Effector memory CD4-positive, alpha-beta T cell (primary cell): ENCODE measurements around the gene PCDHGA9.
"Not testable (repeated sequence)": the region's sequence is repeated elsewhere in the genome, so short reads cannot be mapped to it uniquely, and the experiment has no call there.

Experiments used
- DNase-seq, 3 donors: peaks; one replicate each; pipeline ENCODE4 v3.0.0-alpha.2; 2020
- H3K27ac ChIP-seq: 2 replicates; pipeline ENCODE4 v1.7.0; 2013; ENCODE audit warnings: mild to moderate bottlenecking, low read length, moderate library complexity; ENCODE audit not compliant: insufficient read depth, poor library complexity, severe bottlenecking
- H3K27me3 ChIP-seq: replicated peaks from 2 replicates; pipeline ENCODE4 v1.7.0; 2013; ENCODE audit warnings: mild to moderate bottlenecking, low read length; ENCODE audit not compliant: insufficient read depth, control insufficient read depth, poor library complexity, severe bottlenecking
- H3K36me3 ChIP-seq: 2 replicates; pipeline ENCODE4 v1.7.0; 2013; ENCODE audit warnings: mild to moderate bottlenecking, low read length, moderate library complexity; ENCODE audit not compliant: control insufficient read depth, insufficient read depth
- H3K4me1 ChIP-seq: 2 replicates; pipeline ENCODE4 v1.7.0; 2013; ENCODE audit warnings: low read length, mild to moderate bottlenecking; ENCODE audit not compliant: control insufficient read depth, insufficient read depth, poor library complexity, severe bottlenecking
- H3K4me3 ChIP-seq: 2 replicates; pipeline ENCODE4 v1.7.0; 2013; ENCODE audit warnings: low read length, low read depth, mild to moderate bottlenecking; ENCODE audit not compliant: insufficient read depth, poor library complexity, severe bottlenecking
- H3K9me3 ChIP-seq: 2 replicates; pipeline ENCODE4 v1.7.0; 2013; ENCODE audit warnings: mild to moderate bottlenecking, low read length, moderate library complexity; ENCODE audit not compliant: control insufficient read depth

Gene PCDHGA9

GRCh38 chr5:141415275-141415618 is 12.7 kb downstream of the PCDHGA9 start:
- not testable (repeated sequence) for H3K9me3 ChIP-seq

GRCh38 chr5:141417494-141418172 is 15.1 kb downstream of the PCDHGA9 start, which contains the start of gene PCDHGB7:
Gene PCDHGB7 (plus strand): TSS chr5:141417677. CDS start chr5:141417860, 183 bp downstream.
- H3K9me3 ChIP-seq, result peaks cover 17% of the 10 kb centered on the region

More at GRCh38 chr5:141415275-141415618, 12.7 kb downstream of the PCDHGA9 start:
- not testable (repeated sequence) for H3K4me1 ChIP-seq, H3K36me3 ChIP-seq, DNase-seq, H3K27ac ChIP-seq, H3K4me3 ChIP-seq
- H3K27me3 ChIP-seq, result peaks cover 63% of the 10 kb centered on the region

DNA sequence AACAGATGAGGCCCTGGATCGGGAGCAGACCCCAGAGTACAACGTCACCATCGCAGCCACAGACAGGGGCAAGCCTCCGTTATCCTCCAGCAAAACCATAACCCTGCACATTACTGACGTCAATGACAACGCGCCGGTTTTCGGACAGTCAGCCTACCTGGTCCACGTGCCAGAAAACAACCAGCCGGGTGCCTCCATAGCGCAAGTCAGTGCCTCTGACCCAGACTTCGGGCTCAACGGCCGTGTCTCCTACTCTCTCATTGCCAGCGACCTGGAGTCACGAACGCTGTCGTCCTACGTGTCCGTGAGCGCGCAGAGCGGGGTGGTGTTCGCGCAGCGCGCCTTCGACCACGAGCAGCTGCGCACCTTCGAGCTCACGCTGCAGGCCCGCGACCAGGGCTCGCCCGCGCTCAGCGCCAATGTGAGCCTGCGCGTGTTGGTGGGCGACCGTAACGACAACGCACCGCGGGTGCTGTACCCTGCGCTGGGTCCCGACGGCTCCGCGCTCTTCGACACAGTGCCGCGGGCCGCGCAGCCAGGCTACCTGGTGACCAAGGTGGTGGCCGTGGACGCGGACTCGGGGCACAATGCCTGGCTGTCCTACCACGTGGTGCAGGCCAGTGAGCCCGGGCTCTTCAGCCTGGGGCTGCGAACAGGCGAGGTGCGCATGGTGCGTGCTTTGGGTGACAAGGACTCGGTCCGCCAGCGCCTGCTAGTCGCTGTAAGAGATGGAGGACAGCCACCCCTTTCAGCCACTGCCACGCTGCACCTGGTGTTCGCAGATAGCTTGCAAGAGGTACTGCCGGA is 16.7 kb downstream of the PCDHGA9 start:
- H3K4me1 ChIP-seq, result peaks cover 3% of the 10 kb centered on the region
- peaks cover 16% of the 10 kb centered on the region for H3K9me3 ChIP-seq
- no peaks in the 10 kb centered on the region for H3K36me3 ChIP-seq
- peaks cover 67% of the 10 kb centered on the region for H3K27me3 ChIP-seq
- no peak overlapping the region for H3K27ac ChIP-seq
- H3K4me3 ChIP-seq, result no peak overlapping the region
- DNase-seq, result no peak

More at GRCh38 chr5:141417494-141418172, 15.1 kb downstream of the PCDHGA9 start, which contains the start of gene PCDHGB7:
- peak in 1 of 3 donors; percentile 16 for DNase-seq
- not testable (repeated sequence) for H3K36me3 ChIP-seq, H3K4me1 ChIP-seq, H3K27ac ChIP-seq, H3K4me3 ChIP-seq
- H3K27me3 ChIP-seq, result peaks cover 76% of the 10 kb centered on the region

- Histone ChIP-seq H3K4me3 (peak within 1 kb of the TSS; percentile 37), H3K4me1 (no peaks in the 10 kb centered on the region), H3K27me3 (peaks cover 67% of the 10 kb centered on the region), H3K36me3 (no peaks in the 10 kb centered on the region), H3K9me3 (peaks cover 14% of the 10 kb centered on the region), H3K27ac (no peak within 1 kb of the TSS)
- DNase-seq, result no peak
Observed at GRCh38 chr5:141420855-141421488, 18.4 kb downstream of the PCDHGA9 start, which contains the start of gene PCDHGA11. Gene PCDHGA11 (plus strand): TSS chr5:141421051. CDS start chr5:141421228, 177 bp downstream.

- DNase-seq, result no peak
- peaks cover 63% of the 10 kb centered on the region for H3K27me3 ChIP-seq
- H3K9me3 ChIP-seq, result peaks cover 14% of the 10 kb centered on the region
- no peak overlapping the region for H3K4me3 ChIP-seq
- H3K27ac ChIP-seq, result no peak overlapping the region
- H3K36me3 ChIP-seq, result no peaks in the 10 kb centered on the region
- no peaks in the 10 kb centered on the region for H3K4me1 ChIP-seq
Observed at GRCh38 chr5:141421489-141421855, 18.9 kb downstream of the PCDHGA9 start.

DNA sequence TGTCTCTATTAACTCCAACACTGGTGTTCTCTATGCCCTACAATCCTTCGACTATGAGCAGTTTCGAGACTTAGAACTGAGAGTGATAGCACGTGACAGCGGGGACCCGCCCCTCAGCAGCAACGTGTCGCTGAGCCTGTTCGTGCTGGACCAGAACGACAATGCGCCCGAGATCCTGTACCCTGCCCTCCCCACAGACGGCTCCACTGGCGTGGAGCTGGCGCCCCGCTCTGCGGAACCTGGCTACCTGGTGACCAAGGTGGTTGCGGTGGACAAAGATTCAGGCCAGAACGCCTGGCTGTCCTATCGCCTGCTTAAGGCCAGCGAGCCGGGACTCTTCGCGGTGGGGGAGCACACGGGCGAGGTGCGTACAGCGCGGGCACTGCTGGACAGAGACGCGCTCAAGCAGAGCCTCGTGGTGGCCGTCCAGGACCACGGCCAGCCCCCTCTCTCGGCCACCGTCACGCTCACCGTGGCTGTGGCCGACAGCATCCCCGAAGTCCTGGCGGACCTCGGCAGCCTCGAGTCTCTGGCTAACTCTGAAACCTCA is 20.2 kb downstream of the PCDHGA9 start:
- no peak overlapping the region for H3K27ac ChIP-seq
- no peaks in the 10 kb centered on the region for H3K4me1 ChIP-seq
- no peak overlapping the region for H3K4me3 ChIP-seq
- no peak for DNase-seq
- H3K9me3 ChIP-seq, result peaks cover 14% of the 10 kb centered on the region
- H3K36me3 ChIP-seq, result no peaks in the 10 kb centered on the region
- H3K27me3 ChIP-seq, result peaks cover 49% of the 10 kb centered on the region

DNA sequence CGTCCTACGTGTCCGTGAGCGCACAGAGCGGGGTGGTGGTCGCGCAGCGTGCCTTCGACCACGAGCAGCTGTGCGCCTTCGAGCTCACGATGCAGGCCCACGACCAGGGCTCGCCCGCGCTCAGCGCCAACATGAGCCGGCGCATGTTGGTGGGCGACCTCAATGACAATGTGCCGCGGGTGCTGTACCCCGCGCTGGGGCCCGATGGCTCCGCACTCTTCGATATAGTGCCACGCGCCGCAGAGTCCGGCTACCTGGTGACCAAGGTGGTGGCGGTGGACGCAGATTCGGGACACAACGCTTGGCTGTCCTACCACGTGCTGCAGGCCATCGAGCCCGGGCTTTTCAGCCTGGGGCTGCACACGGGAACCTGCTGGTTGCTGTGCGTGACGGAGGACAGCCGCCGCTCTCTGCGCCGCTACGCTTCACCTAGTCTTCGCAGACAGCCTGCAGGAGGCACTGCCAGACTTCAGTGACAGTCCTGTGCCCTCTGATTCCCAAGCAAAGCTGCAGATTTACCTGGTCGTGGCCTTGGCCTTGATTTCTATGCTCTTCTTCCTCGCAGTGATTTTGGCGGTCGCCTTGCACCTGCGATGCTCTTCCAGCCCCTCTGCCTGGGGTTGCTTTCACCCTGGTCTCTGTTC is 25.3 kb downstream of the PCDHGA9 start:
- H3K36me3 ChIP-seq, result no peaks in the 10 kb centered on the region
- H3K4me1 ChIP-seq, result no peaks in the 10 kb centered on the region
- no peak overlapping the region for H3K27ac ChIP-seq
- peaks cover 11% of the 10 kb centered on the region for H3K9me3 ChIP-seq
- peaks cover 25% of the 10 kb centered on the region for H3K27me3 ChIP-seq
- DNase-seq, result no peak
- H3K4me3 ChIP-seq, result no peak overlapping the region

DNA sequence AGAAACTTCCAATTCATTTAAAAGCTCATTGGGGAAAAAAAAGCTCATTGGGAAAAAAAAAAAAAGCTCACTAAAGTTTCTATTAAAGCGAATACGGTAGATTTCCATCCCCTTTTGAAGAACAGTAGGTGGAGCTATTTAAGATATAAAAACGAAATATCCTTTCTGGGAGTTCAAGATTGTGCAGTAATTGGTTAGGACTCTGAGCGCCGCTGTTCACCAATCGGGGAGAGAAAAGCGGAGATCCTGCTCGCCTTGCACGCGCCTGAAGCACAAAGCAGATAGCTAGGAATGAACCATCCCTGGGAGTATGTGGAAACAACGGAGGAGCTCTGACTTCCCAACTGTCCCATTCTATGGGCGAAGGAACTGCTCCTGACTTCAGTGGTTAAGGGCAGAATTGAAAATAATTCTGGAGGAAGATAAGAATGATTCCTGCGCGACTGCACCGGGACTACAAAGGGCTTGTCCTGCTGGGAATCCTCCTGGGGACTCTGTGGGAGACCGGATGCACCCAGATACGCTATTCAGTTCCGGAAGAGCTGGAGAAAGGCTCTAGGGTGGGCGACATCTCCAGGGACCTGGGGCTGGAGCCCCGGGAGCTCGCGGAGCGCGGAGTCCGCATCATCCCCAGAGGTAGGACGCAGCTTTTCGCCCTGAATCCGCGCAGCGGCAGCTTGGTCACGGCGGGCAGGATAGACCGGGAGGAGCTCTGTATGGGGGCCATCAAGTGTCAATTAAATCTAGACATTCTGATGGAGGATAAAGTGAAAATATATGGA is 27.9 kb downstream of the PCDHGA9 start, which contains the start of gene PCDHGA12:
Gene PCDHGA12, plus strand, starts transcription at position 176 of the 782 bp plus-strand sequence. Its CDS starts 253 bp downstream, at position 429.
- Histone ChIP-seq H3K27me3 (peaks cover 18% of the 10 kb centered on the region), H3K4me1 (no peaks in the 10 kb centered on the region), H3K36me3 (no peaks in the 10 kb centered on the region), H3K27ac (no peak within 1 kb of the TSS), H3K4me3 (no peak within 1 kb of the TSS), H3K9me3 (peaks cover 11% of the 10 kb centered on the region)
- DNase-seq, result no peak

DNA sequence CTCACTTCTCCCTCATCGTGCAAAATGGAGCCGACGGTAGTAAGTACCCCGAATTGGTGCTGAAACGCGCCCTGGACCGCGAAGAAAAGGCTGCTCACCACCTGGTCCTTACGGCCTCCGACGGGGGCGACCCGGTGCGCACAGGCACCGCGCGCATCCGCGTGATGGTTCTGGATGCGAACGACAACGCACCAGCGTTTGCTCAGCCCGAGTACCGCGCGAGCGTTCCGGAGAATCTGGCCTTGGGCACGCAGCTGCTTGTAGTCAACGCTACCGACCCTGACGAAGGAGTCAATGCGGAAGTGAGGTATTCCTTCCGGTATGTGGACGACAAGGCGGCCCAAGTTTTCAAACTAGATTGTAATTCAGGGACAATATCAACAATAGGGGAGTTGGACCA is 28.7 kb downstream of the PCDHGA9 start:
- no peak for DNase-seq
- peaks cover 11% of the 10 kb centered on the region for H3K9me3 ChIP-seq
- H3K27ac ChIP-seq, result no peak overlapping the region

More for the DNA sequence above, 28.7 kb downstream of the PCDHGA9 start:
- H3K27me3 ChIP-seq, result peaks cover 18% of the 10 kb centered on the region
- no peak overlapping the region for H3K4me3 ChIP-seq
- H3K36me3 ChIP-seq, result no peaks in the 10 kb centered on the region
- H3K4me1 ChIP-seq, result no peaks in the 10 kb centered on the region
